HG02840 (cell line): ENCODE measurements around the gene LRRC75A.
"Not testable (repeated sequence)": the region's sequence is repeated elsewhere in the genome, so short reads cannot be mapped to it uniquely, and the experiment has no call there.

Experiments
- ATAC-seq: cut with Tn5 transposase; IDR thresholded peaks from one replicate; pipeline ENCODE4 v1.9.1; 2021; ENCODE audit warnings: mild to moderate bottlenecking, moderate library complexity, moderate number of reproducible peaks; ENCODE audit not compliant: unreplicated experiment, low FRiP score

LRRC75A gene

DNA sequence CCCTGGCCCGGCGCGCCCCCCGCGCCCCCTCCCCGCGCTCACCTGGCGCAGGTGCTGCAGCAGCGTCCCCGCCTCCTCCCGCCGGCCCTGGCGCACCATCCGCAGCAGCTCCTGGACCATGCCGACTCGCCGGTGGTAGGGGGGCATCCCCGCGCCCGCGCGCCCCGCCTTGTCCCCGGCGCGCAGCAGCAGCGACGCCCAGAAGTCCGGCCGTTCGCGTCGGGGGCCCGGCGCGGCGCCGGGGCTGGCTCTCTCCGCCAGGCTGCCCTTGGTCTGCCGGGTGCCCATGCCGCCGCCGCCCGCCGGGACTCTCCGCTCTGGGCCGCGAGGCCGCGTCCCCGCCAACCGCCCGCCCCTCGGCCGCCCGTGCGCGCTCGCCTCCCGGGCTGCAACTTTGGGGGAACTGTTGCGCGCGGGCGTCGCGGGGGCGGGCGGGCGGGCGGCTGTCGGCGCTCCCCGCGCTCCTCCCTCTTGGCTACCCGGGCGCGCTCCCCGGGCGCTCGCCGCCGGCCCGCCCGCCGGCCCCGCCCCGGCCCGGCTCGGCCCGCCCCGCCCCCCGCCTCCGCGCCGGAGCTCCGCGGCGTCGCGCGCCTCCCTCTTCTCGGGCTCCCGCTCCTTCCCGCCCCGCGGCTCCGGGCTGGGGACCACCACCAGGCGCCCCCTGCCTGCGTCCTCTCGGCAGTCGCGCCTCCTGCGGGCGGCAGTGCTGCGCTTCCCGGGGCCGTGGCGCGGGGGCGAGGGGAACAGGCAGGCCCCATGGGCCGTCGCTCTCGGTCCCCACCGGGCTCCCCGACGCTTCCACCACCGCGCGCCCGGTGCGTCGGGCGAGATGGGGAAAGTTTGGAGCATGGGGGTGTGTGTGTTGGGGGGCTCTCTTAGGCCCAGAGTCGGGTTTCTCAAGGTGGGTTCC, at the start of gene LRRC75A:
Gene LRRC75A, minus strand, starts transcription at position 491 of the 910 bp plus-strand sequence. Its CDS starts 203 bp downstream, at position 288.
- ATAC-seq, result no peak

DNA sequence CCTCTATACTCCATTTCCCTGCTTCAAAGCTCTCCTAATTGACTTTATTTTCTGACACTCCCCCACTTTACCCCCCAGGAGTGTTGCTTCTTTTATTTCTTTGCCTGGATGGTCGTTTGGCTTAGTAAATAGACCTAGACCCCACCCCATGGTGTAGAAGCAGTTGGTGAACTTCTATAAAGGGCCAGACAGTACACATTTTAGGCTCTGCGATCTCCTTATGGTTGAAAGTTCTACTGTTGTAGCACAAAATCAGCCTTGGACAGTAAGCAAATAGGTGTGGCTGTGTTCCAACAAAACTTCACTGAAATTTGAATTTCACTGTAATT, 45.1 kb upstream of the LRRC75A start:
- ATAC-seq, result no peak

DNA sequence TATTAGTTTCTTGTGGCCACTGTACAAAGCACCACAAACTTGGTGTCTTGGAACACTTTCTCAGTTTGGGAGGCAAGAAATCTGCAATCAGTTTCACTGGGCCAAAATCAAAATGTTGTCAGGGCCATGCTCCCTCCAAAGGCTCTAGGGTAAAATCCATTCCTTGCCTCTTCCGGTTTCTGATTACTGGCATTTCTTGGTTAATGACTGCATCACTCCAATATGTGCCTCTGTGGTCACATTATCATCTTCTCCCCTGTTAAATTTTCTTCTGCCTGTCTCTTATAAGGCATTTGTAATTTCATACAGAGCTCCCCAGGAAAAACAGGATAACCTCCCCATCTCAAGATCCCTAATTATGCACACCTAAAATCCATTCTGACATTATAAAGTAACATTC, 42.2 kb upstream of the LRRC75A start:
- no peak for ATAC-seq

GRCh38 chr17:16529906-16530305, 37.9 kb upstream of the LRRC75A start:
- no peak for ATAC-seq

DNA sequence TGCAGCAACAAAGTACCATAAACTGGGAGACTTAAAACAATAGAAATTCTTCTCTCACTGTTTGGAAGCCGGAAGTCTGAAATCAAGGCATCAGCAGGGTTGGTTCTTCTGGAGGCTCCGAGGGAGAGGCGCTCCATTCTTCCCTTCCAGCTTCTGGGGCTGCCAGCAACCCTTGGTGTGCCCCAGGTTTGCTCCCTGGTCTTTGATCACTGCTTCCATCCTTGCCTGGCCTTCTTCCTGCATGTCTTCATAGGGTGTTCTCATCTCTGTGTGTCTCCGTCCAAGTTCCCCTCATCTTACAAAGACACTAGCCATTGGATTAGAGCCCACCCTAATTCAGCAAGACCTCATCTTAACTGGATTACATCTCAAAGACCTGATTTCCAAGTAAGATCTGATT, 35.3 kb upstream of the LRRC75A start:
- ATAC-seq, result no peak

- ATAC-seq, result not testable (repeated sequence)
These were observed 33.6 kb upstream of the LRRC75A start for GRCh38 chr17:16525556-16525955.

- no peak for ATAC-seq
These were observed 29.2 kb upstream of the LRRC75A start for GRCh38 chr17:16521070-16521727.

GRCh38 chr17:16519021-16519420, 27.0 kb upstream of the LRRC75A start:
- no peak for ATAC-seq

- no peak for ATAC-seq
These were observed 25.5 kb upstream of the LRRC75A start for GRCh38 chr17:16517477-16517876.

DNA sequence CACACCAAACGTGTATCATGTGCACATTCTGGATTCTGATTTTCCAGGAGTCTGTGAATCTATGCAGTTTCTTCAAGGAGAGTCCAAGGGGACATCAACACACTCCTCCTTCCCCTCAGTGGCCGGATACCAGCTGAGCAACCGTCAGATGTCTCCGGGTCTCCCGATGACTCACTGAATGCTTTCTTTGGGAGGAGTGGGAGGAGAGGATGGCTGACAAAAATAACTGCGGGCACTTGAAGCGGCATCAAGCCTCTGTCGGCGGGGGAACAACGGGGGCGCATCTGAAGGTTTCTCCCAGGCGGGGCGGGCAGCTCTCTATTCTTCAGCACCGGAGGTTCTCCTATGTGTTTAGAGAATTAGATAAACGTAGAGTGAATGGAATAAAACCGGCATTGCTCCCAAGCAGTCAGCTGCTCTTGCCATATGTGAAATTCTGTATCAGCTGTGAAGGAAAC, 24.6 kb upstream of the LRRC75A start:
- no peak for ATAC-seq

GRCh38 chr17:16515933-16516332, 23.9 kb upstream of the LRRC75A start:
- no peak for ATAC-seq

- ATAC-seq, result no peak
These were observed 21.9 kb upstream of the LRRC75A start for GRCh38 chr17:16513873-16514272.

GRCh38 chr17:16512011-16512410, 20.0 kb upstream of the LRRC75A start:
- ATAC-seq, result no peak

GRCh38 chr17:16511593-16511992, 19.6 kb upstream of the LRRC75A start:
- no peak for ATAC-seq

DNA sequence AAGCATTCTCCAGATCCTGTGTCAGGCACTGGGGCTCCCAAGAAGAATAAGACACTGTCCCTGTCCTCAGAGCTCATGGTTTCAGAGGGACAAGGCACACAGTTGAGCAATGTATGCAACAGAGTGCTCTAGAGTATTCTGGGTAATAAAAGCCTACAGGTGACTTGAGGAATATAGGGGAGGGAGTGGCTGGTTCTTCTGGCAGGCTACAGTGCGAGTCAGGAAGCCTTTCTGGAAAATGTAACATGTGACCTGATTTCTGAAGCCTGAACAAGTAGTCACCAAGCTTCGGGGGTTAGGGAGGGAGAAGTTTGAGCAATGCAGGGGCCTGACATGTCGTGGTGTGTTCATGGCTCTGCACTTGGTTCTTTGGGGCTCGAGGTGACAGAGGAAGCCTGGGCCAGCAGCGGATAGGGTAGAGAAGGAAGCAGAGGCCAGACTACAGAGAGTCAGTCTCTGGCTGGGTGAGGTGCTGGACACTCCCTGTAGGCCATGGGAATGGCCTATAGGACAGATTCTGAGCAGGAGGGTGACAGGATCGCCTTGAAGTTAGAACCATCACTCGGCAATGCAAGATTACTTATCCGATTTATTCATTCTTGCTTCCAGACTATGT, 16.0 kb upstream of the LRRC75A start:
- no peak for ATAC-seq

DNA sequence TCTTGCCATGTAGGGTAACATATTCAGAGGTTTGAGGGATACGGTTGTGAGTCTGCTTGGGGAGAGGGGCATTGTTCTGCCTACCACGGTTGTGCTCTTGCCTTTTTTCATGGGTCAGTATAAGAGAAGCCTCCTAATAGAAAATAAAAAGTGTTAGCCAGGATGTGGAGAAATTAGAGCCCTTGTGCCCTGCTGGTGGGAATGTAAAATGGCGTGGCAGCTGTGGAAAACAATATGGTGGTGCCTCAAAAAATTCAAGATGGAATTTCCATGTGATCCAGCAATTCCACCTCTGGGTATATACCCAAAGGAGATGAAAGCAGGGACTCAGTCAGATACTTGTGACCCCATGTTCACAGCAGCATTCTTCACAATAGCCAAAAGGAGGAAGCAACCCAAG, 14.2 kb upstream of the LRRC75A start:
- no peak for ATAC-seq

GRCh38 chr17:16504984-16505383, 13.0 kb upstream of the LRRC75A start:
- ATAC-seq, result no peak

DNA sequence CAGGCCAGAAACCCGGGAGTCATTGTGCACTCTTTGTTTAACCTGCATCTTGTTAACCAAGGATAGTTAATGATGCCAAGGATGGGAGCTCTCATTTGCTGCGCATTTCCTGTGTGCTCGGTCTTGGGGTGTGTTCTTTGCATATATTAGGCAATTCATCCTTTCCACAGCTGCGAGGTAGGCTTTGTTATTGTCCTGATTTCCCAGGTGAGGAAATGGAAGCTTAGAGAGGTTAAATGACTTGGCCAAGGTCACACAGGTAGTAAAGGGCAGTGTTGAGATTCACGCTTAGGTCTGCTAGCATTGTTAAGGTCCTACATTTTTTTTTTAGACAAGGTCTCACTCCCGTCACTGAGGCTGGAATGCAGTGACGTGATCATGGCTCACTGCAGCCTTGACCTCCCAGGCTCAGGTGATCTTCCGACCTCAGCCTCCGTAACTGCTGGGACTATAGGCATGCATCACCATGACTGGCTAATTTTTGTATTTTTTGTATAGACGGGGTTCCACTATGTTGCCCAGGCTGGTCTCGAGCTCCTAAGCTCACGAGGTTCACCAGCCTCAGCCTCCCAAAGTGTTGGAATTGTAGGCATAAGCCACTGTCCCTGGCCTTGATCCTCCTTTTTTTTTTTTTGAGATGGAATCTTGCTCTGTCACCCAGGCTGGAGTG, 5.0 kb upstream of the LRRC75A start:
- no peak for ATAC-seq

GRCh38 chr17:16495980-16496819, 4.2 kb upstream of the LRRC75A start:
- no peak for ATAC-seq

GRCh38 chr17:16495561-16495960, 3.6 kb upstream of the LRRC75A start:
- ATAC-seq, result no peak
